GM18502 (cell line): Measurements from ENCODE around the gene ABCA3.
"Not testable (repeated sequence)": the region's sequence is repeated elsewhere in the genome, so short reads cannot be mapped to it uniquely, and the experiment has no call there.

ENCODE experiments used
- ATAC-seq: cut with Tn5 transposase; IDR thresholded peaks from one replicate; pipeline ENCODE4 v1.9.1; 2021; ENCODE audit warnings: mild to moderate bottlenecking; ENCODE audit not compliant: unreplicated experiment, poor library complexity

The ABCA3 gene

DNA sequence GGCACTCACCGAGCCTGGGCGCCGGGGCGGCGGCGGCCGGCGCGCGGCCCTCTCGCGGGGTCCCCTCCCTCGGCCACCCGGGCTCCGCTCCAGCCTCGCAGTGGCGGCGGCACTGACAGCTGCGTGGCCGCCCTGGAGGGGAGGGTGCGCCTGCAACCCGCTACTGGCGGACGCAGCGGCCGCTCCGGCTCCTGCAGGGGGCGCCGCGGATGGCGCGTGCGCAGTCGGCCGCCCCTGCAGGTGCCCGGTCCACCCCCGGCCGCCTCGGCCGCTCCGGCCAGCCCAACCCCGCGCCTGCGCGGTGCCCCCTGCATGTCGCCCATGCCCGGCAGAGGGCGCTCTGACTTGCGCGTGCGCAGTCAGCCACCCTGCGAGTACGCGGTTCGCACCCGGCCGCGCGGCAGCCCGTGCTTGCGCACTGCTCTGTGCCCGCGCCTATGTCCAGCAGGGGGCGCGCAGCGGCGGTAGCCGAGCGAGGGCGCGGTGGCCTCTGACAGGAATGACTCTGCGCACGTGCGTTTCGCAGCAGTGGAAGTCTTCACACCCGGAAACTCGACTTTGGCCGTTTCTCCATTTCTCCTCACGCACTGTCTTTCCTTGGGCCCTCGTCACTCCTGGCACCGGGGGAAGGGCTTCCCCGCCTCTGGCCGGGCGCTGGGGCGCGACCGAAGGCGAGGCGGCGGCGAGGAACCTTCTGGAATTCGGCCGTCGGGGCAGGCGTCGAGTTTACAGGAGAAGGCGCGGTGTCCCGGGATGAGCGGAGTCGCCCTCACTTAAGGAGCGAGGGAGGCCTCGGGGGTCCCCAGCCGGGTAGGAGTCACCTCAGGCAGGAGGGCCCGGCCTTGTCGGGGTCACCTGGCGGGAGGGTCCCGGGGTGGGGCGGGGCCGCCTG is at the start of gene ABCA3:
Gene ABCA3 (minus strand): TSS at position 165 of the 892 bp plus-strand sequence. CDS start 14,262 bp downstream, outside the sequence.
- peak; percentile 77 for ATAC-seq

DNA sequence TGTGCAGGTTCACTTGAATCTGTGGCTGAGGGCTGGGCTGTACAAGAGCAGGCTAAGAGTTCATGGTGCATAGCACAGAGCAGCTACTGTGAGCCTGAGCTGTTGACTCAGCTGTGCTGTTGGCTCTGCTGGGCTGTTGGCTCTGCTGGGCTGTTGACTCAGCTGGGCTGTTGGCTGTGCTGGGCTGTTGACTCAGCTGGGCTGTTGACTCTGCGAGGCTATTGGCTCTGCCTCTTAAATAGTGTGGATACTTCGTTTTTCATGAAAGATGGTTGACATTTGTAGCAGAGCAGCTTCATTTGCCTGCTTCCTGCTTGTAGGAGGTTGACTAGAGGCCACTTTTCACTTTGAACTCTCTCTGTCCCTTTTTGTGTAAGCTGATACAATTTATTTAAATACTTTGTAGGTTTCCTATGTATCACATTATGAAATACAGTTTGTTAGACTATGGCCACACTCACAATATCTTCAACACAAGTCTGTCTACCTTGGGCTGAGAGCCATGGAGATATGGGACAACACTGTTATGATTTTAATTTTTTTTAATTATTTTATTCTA is 48.4 kb upstream of the ABCA3 start:
- no peak for ATAC-seq

DNA sequence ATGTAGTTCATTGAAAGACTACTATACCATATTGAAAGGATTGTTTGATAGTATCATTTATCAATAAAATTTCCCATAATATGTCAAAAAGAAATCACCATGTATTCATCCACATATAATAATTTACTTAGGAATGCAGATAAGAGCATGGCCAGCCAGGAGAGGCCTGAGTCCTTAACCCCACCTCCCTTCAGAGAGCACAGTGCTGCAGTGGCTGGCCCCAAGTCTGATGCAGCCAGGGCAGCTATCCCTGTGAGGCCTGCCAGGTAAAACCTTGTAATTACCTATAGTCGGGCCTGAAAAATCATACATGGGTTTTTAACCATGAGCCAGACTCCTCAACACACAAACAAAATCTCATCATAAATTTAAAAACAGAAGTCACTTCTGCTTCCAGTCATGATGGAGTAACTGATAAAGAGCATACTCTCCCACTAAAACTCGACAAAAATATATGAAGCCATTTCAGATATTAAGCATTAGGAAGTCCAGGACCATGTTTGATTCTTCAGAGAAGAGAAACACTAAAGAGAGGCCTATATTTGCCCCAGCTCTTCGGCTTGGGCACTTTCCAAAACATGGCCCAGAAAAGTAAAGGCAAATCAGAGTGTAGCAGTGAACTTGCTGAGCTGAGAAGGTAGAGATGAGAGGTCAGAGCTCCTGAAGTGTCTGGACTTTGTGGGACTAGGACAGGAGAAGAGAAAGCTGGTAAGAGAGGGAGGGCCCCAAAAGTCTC is 47.8 kb upstream of the ABCA3 start:
- ATAC-seq, result no peak

DNA sequence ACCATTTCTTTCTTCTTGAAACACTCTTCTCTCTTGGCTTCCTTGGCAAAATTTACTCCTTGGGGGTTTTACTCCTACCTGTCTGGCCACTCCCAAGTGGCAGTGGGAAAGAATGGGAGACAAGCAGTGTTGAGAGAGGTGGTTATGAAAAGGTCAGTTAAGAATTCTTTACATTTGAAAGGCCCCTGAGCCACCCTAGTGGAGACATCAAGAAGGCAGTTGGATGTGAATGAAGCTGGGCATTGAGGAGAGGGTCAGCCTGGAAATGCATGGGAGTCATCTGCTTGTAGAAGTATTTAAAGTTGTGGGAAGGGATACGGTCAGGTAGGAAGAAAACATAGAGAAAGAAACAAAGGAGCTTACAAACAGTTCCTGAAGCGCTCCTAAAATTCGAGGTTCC is 46.5 kb upstream of the ABCA3 start:
- ATAC-seq, result no peak

DNA sequence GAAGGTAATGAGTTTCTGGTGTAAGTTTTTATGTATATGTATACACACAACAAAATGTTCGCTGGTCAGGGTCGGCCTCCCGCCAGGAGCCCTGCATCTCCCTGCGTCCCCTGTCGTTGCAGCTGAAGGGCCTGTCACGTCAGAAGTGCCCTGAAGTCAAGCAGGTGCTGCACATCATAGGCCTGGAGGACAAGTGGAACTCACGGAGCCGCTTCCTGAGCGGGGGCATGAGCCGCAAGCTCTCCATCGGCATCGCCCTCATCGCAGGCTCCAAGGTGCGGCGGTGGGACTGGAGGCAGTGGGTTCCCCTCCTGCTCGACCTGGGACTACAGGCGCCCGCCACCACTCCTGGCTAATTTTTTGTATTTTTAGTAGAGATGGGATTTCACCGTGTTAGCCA is 45.5 kb upstream of the ABCA3 start:
- ATAC-seq, result not testable (repeated sequence)

DNA sequence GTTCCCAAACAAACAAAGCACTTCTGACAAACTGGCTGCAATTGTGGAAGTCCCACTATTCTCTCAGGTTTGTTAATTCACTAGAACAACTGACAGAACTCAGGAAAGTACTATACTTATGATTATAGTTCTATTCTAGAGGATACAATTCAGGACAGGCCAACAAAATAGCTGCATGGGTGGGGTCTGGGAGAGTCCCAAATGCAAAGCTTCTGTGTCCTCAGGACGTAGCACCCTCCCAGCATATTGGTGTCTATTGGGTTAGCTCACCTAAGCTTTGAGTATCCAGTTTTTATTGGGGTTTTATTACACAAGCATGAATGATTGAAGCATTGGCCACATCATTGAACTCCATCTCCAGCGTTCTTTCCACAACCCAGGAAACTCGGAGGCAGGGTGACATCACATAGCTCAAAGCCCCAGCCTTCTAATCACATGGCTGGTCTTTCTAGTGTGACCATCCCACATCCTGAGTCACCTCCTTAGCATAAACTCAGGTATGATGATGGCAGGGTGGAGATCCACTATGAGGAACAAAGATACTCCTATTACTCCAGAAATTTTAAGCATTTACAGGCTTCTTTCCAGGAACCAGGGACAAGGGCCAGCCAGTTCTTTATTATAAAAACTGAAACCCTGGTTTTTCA is 44.8 kb upstream of the ABCA3 start:
- no peak for ATAC-seq

DNA sequence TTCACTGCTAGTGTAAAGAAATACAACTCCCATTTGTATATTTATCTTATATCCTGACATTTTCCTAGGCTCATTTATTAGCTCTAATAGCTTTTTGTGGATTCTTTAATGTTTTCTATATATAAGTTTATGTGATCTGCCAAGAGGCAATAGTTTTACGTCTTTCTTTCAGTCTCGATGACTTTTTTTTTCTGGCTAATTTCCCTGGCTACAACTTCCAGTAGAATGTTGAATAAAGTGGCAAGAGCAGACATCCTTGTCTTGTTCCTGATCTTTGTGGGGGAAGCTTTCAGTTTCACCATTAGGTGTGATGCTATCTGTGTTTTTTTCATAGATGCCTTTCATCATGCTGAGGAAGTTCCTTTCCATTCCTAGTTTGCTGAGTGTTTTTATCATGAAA is 43.9 kb upstream of the ABCA3 start:
- no peak for ATAC-seq

DNA sequence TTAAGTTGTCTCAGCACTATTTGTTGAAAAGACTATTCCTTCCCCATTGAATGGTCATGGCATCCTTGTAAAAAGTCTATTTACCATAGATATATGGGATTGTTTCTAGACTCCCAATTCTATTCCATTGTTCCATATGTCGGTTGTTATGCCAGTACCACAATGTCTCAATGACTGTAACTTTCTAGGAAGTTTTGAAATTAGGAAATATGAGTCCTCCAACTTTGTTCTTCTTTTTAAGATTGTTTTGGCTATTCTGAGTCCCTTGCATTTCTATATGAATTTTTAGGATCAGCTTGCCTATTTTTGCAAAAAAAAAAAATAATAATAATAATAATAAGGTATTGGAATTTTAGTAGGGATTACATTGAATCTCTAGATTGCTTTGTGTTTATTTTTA is 43.0 kb upstream of the ABCA3 start:
- no peak for ATAC-seq

DNA sequence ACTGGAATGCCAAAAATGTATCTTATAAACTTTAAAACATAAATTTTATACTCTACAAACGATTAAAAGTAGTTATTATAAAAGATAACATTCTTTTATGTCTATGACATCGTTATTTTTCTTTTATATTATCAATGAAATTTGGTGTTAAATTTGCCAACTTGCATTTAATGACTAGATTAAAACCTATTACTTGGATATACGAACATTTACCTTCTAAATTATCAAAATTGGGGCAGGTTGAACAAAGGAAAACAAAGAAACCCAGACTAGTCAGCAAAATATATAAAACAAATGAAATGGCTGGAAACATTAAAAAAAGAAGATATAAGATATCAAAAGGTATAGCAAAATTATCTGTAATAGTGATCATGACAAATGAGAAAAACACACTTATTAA is 34.1 kb upstream of the ABCA3 start:
- ATAC-seq, result no peak

DNA sequence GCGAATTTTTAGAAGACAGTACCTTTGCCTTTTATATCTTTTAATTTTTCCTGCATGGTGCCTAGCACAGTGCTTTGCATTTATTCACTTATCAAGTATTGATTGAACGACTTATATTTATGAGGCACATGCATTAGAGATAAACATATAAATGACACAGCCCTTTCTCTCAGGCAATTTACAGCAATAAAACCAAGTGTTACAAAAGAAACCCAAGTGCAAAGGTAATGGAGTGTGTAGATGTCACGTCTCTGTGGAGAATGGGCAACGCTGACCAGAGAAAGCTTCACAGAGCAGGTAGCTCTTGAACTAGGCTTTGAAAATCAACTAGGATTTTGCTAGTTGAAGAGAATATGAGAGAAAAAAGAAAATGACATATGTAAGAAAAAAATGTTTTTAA is 32.6 kb upstream of the ABCA3 start:
- no peak for ATAC-seq

DNA sequence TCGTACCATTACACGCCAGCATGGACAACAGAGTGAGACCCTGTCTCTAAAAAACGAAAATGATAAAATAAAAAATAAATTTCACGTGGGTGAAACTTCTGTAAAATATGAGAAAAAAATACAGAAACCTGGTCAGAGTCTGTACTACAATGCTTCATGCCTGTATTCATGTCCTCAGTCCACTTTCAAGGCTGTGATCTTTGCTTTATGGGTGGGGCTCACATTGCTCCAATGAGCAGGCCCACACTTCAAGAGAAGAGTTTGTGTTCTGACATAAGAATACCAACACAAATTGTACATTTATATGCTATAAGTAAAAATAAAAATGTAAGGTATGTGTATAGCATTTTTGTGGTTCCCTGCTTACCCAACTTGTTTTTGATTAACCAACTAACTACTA is 32.2 kb upstream of the ABCA3 start:
- ATAC-seq, result no peak

DNA sequence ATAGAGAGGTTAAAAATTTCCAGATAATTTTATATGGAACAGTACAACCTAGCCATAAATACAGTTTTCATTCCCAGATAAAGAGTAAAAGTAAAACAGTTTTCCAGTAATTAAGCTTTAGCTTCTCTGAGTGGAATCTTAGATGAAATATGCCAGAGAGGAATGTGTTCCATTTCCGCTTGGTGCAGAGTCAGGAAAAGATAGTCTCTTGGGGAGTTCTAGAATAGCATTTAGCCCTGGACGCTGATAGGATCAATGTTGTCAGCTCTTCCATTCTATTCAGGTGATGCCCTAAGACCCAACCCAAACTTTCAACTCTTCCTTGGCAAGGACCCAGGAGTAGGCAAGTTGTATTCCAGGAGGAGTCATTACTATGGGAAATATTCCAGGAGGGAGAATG is 30.9 kb upstream of the ABCA3 start:
- no peak for ATAC-seq

DNA sequence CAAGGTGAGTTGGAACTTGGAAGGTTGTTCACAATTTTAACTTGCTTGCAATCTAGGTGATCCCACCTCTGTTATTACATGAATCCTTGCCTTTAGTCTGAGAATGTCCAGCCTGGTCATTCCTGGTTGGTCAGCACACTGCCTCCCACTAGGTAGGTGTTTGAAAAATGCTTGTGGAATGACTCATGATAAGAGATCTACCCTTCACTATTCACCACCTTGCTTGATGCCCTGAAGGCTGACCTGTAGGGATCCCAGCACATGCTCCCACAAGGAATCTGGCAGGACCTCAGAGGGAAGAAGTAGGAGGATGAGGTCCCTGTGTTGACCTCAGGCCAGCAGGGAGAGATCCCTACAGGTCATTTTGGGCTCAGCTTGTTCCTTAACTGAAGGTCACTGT is 30.2 kb upstream of the ABCA3 start:
- no peak for ATAC-seq

DNA sequence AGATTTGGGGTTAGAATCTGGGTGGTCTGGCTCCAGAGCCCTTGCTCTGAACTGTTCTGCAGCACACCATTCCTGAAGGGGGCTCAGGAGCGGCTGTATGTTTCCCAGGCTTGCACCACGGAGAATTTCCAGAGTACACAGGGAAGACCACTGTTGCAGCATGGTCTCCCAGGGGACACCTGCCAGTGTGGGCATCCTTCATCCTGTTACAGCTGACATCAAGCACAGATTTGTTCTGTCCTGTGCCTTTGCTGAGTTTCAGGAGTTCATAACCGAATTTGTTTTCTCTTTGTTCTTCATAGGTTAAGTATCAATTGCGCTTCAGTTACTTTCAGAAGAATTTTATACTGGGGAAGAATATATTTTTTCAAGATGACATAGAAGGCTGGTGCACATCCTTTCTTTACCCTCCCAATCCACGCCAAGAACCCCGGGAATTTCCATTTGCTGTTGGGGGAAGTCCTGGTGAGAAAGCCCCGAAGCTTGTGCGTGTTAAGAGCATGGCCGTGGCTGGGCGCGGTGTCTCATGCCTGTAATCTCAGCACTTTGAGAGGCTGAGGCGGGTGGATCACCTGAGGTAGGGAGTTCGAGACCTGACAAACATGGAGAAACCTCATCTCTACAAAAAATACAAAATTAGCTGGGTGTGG is 26.3 kb upstream of the ABCA3 start:
- ATAC-seq, result no peak

DNA sequence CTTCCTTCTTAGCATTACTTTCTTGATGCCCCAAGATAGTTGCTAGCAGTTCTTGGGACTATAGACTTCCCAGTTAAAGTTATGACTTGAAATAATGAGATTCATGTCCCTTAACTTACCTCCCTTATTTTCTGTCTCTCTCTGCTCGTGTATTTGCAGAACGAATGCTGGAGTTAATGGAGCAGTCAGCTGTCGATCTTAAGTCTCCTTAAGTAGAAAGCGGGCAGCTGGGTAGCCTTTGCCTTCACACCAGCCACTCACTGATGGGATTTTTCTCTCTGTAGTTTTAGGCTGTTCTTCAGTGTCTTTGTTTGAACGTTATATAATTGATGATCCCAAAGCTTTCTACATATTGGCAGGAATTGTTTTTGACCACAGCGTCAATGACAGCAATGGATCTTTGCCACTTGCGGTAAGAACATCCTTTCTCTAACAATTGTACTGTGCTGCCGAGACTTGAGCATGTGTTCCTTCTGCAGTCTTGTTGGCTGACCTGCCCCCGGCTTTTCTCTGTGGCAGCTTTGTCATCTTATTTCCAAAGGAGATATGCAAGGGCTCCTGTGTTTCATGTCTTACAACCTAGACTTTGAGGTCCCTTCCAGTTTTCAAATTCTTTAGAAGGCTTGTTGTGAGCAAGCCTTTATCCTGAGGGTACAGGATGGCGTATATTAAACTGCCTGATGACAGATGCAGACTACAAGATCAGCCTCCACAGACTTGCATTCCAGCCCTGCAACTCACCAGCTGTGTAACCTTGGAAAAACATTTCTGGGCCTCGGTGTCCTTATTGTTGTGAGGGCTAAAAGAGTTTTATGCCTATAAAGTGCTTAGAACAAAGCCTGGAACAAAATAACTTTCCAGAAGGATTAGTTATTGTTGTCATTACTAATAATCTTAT is 25.1 kb upstream of the ABCA3 start:
- no peak for ATAC-seq

DNA sequence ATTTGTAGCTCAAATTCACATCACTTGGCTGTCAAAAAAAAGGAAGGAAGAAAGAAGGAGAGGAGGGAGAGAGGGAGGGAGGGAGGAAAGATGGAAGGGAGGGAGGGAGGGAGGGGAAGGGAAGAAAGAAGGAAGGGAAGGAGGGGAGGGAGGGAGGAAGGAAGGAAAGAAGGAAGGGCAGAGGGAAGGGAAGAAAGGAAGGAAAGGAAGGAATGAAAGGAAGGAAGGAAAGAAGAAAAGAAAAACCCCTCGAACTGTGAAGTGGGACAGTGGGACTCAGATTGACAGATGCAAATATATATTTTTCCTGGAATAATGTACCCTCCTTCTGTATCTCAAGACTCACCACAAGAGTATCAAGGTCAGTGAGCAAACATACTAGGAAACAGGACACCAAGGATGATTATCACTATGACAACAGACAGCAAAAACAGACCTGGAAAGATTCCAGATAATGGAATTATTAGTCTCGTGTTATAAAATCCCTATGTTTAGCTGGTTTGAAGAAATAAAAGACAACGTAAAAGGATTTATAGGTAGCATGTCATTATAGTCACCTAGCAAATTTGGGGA is 24.2 kb upstream of the ABCA3 start:
- no peak for ATAC-seq

DNA sequence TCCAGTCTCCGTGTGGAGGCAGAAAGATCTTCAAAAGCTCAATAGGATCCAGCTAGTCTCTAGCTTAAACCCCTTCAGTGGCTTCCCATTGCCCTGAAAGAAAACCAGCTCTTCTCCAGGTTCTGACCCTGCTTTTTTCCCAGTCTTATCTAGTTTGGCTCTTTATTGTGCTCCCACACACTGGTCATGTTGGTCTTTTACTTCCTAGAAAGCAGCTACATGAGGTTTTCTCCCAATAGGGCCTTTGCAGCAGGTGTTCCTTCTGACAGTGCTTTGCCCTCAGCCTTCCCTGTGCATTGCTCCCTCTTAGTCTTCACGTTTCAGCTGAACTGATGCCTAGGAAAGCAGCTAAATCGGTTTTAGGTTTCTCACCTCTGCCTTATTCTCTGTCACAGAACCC is 21.7 kb upstream of the ABCA3 start:
- no peak for ATAC-seq

DNA sequence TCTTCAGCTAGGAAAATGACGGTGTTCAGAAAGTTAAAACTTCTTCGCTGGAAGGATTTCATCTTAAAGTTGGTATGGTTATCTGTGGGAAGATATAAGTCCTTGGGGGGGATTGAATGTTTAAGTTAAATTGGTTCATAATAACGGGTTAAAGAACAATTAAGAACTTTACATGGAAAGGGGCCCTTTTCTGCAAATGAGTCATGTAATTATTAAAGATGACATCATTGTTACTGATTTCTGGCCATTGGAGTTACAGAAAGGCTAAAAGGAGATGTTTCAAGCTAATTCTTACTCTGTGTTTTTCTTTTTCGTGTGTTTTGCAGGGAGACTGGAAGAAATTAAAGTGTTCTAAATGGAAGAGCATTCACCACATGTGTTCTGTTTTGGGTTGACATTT is 20.6 kb upstream of the ABCA3 start:
- no peak for ATAC-seq

DNA sequence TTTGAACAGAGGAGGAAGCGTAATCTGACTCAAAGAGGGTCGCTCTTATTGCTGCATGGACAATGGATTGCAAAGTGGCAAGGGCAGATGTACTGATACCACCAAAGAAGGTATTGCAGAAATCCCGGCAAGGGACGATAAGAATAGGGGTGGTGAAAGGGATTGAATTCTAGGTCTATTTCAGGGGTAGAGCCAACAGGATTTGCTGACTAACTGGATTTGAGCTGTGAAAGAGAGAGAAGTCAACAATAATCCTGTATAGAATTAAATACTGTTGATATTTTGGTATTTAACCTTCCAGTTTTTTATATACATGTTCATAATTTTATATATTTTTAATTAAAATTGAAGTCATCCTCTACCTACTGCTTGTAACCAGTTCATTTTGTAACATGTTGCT is 19.4 kb upstream of the ABCA3 start:
- no peak for ATAC-seq
